SU-DHL-6 (cell line): ENCODE results near the gene PRND.

ENCODE experiments used
- EZH2phosphoT487 ChIP-seq: fragments of 200-600 bp; sonication (generic), shearing (Covaris generic); conservative IDR thresholded peaks from 2 replicates; pipeline ENCODE4 v1.6.1; 2018; ENCODE audit warnings: mild to moderate bottlenecking, antibody characterized with exemption, low read length, moderate library complexity, mixed read lengths
- TF ChIP-seq, protein P1 (sequence below): fragments of 200-600 bp; sonication (generic); IDR thresholded peaks from one replicate; pipeline ENCODE4 v1.5.1; 2017; ENCODE audit warnings: antibody characterized with exemption, mild to moderate bottlenecking, low read length, moderate library complexity; ENCODE audit not compliant: insufficient read depth, poor library complexity, severe bottlenecking

GRCh38 chr20:4776079-4776630, 54.4 kb downstream of the PRND start:
- TF ChIP-seq, protein P1, sequence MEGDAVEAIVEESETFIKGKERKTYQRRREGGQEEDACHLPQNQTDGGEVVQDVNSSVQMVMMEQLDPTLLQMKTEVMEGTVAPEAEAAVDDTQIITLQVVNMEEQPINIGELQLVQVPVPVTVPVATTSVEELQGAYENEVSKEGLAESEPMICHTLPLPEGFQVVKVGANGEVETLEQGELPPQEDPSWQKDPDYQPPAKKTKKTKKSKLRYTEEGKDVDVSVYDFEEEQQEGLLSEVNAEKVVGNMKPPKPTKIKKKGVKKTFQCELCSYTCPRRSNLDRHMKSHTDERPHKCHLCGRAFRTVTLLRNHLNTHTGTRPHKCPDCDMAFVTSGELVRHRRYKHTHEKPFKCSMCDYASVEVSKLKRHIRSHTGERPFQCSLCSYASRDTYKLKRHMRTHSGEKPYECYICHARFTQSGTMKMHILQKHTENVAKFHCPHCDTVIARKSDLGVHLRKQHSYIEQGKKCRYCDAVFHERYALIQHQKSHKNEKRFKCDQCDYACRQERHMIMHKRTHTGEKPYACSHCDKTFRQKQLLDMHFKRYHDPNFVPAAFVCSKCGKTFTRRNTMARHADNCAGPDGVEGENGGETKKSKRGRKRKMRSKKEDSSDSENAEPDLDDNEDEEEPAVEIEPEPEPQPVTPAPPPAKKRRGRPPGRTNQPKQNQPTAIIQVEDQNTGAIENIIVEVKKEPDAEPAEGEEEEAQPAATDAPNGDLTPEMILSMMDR, result no peak
- TF ChIP-seq EZH2phosphoT487, result no peak
